Transverse colon (tissue), 4 donors: Measurements from ENCODE around the gene TNFRSF14.

Experiments
- CTCF ChIP-seq, 5 experiments: fragments of 200-600 bp in 3 of 5; fragments of 450-650 bp in 2 of 5; sonication (generic) in 3 of 5; IDR thresholded peaks; 1 replicate in 2 of 5; 2 replicates in 3 of 5; pipeline ENCODE4 v1.5.1; 2016 to 2017; ENCODE audit warnings: antibody characterized with exemption in 5 of 5, inconsistent platforms in 3 of 5, mild to moderate bottlenecking in 2 of 5, moderate library complexity in 1 of 5
- POLR2A ChIP-seq: fragments of 450-650 bp; IDR thresholded peaks from one replicate; pipeline ENCODE4 v1.6.1; 2016; ENCODE audit warnings: antibody characterized with exemption, mild to moderate bottlenecking, moderate library complexity
- POLR2AphosphoS5 ChIP-seq, 3 donors: sonication (generic); formaldehyde crosslinking; IDR thresholded peaks; one replicate each; pipeline ENCODE4 v1.6.1; 2016; ENCODE audit warnings: antibody characterized with exemption in 3 of 3

GRCh38 chr1:2534687-2535441 is 21.3 kb upstream of the TNFRSF14 start:
- TF ChIP-seq POLR2AphosphoS5 (IDR thresholded peaks at IDR 0.05) (peak; percentile 27 to 60 (median 39)), CTCF (IDR thresholded peaks at IDR 0.05) (no peak), POLR2A (no peak)
